ENCODE data around the gene SGSH.

GRCh38 chr17:80196652-80197051 is 23.5 kb downstream of the SGSH start:
- TF ChIP-seq CTCF (IDR thresholded peaks at IDR 0.05; ENCODE audit: low read length) (no peak), EZH2 (IDR thresholded peaks at IDR 0.05; ENCODE audit: borderline replicate concordance, low read length) (no peak)
